ENCODE measurements around the gene POU6F1.

The POU6F1 gene

GRCh38 chr12:51197736-51198567 lies 19.9 kb downstream of the POU6F1 start:
- DNase-seq, result no peak

DNA sequence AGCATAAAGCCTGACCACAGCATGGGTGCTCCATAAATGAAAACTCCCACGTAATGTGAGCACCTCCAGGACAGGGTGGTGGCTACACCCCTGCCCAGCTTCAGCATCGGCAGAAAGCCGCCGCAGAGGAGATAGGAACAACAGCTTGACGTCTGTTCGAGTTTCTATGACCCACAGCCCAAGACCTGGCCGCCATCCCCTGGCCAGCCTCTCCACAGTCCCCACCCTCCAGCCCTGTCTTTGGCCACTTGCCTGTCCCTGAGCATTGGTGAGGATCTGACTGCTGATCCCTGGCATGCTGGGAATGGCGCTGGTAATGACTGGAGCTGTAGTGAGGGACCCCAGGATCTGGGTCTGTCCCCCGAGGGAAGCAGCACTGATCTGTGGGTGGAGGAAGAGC lies 21.3 kb downstream of the POU6F1 start:
- DNase-seq, result no peak

GRCh38 chr12:51195841-51196240 lies 22.0 kb downstream of the POU6F1 start:
- DNase-seq, result no peak

DNA sequence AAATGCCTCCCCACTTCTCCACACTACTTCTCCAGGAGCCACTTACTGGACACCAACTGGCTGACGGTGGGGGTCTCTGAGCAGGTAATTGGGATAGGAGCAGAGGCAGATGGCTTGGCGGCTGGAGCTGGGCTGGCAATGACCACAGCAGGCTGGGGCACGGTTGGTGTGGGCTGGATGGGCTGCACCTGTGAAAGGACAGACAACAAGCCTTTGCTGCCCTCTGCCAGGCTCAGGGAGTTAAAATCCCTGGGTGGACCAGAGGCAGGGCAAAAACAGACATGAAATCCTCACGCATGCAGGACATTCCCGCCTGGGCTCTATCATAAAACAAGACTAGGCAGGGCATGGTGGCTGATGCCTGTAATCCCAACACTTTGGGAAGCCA lies 25.6 kb downstream of the POU6F1 start:
- no peak for DNase-seq

DNA sequence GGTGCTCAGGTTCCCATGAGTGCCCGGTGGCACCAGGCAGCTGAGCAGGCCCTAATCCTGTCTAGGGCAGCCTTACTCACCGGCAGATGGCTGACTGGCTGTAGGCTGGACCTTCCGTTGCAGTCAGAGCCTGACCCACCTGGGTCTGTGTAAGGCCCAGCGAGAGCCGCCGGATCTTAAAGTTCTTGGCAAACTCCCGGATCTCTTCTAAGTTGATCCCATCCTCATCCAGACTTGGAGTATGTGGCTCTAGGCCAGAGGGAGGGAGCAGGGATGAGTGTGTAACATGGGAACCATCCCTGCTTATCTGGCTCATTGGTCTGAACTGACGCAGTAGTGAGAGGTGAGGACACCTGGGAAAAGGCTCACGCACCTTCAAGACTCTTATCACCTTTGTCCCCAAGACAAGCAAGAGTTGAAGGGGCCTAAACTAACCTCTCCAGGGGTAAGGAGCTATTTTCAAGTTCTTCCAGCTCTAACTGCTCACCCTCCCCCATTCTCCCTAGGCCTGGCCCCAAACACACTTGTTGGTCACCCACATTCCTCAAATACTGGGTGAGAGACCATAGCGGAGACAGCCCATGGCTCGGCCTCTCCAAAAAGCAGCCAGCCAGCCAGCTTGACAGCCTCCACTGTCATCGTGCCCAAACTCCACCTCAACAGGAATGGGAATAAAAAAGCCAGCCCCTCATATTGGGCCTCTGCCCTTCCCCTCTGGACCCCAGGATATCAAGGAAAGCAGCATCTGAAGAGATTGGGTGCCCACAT lies 26.2 kb downstream of the POU6F1 start:
- DNase-seq, result no peak

DNA sequence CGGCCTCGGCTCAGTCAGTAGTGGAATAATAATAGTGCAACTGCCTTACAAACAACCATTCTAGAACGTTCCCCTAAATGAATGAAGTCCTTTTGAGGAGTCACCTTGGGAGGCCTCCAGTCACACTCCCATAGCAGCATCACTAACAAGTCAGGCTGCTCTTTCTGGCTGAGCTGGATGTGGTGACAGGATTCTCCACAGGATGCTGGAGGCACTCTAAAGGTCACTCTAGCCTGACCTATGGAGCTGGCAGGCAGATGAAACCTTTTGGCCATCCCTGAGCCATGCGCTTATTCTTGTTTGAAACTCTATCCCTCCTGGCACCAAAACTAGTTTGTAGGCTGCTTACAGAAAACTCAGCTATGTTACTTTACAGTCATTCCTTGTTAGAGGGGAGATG lies 27.0 kb downstream of the POU6F1 start:
- DNase-seq, result no peak

- DNase-seq, result no peak
Observed at GRCh38 chr12:51189790-51190355, 28.0 kb downstream of the POU6F1 start.

DNA sequence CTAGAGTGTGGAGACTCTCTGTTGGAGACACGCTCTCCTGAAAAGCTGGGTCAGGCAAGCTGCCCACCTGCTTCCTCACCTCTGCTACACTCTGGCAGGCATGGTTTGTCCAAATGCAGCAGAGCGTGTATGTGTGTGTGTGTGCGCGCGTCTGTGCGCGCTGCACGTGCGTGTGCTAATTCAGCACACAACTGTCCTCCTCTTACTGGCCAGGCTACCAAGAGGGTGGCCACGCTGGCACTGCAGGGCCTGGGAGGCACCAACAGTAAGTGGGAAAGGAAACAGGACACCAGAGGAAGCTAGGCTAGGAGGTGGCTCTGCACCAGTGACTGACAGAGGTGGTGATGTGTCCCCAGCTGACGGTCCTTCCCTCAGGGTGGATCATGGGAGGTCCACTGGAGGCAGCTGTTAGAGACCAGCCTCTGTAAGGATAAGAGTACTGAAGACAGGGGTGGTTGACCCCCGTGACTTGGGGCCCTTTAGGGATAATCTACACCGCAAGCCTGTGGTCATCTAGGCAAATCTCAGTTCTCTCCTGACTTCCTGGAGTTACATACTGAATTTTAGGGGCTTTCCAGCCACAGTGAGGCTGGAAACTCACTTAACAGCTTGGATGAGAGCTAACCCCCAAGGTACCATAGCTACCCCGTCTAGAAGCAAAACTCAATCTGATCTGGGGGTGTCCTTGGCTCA lies 29.4 kb downstream of the POU6F1 start:
- DNase-seq, result no peak

DNA sequence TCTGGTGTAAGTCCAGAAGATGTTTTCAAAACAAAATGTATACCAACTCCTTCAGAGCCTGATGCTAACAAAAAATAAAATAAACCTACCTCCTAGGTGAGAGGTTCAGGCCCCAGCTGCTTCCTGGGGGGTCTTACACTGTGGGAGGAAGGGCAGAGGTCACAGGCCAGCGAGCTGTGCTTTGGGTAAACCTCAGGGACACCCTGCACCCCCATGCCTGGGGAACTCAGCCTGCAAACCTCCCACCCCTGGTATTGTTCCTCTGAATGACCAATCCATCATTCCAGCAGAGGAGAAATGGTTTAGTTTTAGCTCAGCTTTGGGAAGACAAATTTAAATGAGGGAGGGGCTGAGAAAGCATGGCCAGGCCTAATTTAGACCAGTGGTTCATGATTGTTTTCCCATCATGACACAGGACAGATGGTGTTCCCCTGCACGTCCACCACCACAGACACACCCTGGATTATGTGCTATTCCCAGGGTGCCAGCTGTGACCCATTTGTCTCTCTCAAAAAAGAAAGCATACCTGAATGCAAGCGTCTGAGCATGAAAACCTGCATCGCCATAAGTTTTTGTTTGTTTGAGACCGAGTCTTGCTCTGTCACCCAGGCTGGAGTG lies 30.4 kb downstream of the POU6F1 start:
- no peak for DNase-seq

DNA sequence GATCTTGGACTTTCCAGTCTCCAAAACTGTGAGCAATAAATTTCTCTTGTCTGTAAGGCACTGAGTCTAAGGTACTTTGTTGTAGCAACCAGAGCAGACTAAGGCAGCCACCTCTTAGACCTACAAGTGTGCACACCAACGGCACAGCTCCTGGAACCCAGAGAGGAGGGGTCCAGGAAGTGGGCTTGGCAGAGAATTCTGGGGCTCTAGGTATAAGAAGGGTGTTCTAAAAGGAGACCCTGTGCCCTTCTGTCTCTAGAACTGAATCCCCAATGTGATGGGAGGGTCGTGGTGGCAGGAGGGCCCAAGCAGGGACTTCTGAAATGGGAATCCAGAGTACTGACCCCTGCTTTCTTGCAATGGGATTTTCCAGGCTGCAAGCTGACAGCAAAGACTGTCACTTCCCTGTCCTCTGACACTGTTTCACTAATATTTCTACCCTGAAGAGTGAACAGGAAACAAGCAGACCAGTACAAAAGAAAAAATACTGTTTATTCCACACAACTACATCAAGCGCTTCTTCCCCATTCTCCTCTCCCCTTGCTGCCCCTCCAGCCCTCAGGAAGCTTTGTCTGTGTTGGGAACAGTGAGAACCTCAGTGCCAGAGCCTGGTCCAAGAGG lies 31.3 kb downstream of the POU6F1 start:
- DNase-seq, result no peak

- no peak for DNase-seq
Observed at GRCh38 chr12:51185171-51185717, 32.6 kb downstream of the POU6F1 start.

DNA sequence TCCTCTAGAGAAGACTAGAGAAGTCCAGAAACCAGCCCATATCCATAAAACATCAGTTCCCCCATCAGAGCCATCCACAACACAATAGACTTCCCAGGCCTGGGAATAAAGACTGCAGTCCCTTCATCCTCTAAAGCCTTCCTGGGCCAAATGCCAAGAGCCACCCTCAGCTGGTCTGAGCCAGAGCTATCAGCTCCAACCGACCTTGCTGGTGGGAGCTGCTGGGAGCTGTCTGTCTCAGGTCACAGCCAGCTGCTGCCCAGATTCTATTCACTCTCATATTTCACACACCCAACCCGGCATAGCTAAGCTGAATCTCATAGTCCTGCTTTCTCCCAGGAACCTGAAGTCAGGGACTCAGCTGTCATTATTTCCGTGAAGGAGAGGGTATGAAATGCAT lies 34.0 kb downstream of the POU6F1 start:
- DNase-seq, result peak; percentile 58

DNA sequence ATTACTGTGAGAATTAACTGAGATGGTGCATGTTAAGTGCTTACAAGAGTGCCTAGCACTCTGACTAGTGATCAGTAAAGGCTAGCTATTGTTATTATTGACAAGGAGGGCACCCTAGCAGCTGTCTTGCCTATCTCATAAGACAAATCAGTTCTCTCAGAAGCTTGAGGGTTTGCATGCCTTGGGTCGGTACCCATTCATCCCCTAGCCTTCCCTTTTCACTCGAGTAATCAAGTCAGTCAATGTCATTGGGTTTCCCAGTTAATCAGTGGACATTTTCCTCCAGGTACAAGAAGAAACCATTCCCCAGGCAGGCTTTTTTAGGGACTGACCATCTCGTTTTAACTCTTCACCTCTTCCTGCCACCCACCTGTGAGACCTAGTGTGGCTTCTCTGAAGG lies 34.5 kb downstream of the POU6F1 start:
- no peak for DNase-seq

GRCh38 chr12:51181558-51181957 lies 36.3 kb downstream of the POU6F1 start:
- no peak for DNase-seq

GRCh38 chr12:51177897-51178296 lies 40.0 kb downstream of the POU6F1 start:
- no peak for DNase-seq

DNA sequence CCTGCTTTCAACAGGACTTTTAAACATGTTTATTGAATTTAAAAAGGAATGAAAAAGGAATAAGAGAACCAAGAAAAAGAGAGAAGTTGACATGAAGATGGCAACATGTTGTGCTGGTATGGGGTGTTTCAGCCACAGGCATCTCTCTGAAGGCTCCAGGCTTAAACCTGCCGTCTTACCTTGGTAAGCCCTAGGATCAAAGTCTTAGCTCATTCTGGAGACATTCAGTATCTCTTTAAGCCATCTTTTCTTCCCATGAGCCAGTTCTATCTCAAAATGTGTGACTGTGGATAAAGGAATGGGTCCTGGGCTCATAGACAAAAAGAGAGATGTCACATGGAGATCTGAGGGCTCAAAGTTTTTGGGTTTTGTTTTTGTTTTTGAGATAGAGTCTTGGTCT lies 43.4 kb downstream of the POU6F1 start:
- DNase-seq, result no peak

GRCh38 chr12:51172515-51173431 lies 45.1 kb downstream of the POU6F1 start, which contains the start of gene TFCP2:
Gene TFCP2 (minus strand): TSS chr12:51173135. CDS start chr12:51172422, 713 bp downstream.
- no peak for DNase-seq

GRCh38 chr12:51171884-51172514 lies 45.9 kb downstream of the POU6F1 start:
- DNase-seq, result no peak

DNA sequence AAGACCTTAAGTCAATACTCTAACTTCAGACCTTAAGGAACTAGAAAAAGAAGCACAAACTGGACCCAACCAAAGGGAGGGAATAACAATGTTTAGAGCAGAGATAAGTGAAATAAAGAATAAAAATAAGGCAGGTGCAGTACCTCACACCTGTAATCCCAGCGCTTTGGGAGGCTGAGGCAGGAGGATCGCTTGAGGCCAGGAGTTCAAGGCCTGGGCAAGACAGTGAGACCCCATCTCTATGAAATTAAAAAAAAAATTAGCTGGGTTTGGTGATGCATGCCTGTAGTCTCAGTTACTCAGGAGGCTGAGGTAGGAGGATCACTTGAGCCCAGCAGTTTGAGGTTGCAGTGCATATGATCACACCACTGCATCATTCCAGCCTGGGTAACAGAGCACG lies 54.1 kb downstream of the POU6F1 start:
- DNase-seq, result no peak

DNA sequence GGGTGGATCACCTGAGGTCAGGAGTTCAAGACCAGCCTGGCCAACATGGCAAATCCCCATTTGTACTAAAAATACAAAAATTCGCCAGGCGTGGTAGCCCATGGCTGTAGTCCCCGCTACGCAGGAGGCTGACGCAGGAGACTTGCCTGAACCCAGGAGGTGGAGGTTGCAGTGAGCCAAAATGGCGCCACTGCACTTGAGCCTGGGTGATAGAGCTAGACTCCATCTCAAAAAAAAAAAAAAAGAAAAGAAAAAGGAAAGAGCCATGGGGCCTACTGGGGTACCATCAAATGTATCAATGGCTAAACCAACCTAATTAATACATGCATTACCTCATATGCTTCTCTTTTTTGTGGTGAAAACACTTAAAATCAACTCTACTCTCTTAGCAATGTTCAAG lies 55.6 kb downstream of the POU6F1 start:
- no peak for DNase-seq
